PFSK-1 (cell line): ENCODE data around the gene GLYATL3.

Experiments used
- FOXP2 ChIP-seq: optimal IDR thresholded peaks from 2 replicates; pipeline ENCODE3; 2011; ENCODE audit warnings: borderline replicate concordance, control low read depth, inconsistent platforms; ENCODE audit not compliant: insufficient read depth; ENCODE audit errors: extremely low read length, extremely low read depth
- POLR2AphosphoS5 ChIP-seq: IDR thresholded peaks from 2 replicates; pipeline ENCODE4 v1.6.1; 2012; ENCODE audit warnings: low read depth, mild to moderate bottlenecking, control low read depth, low read length, moderate library complexity
- REST ChIP-seq, 2 experiments: IDR thresholded peaks; 2 replicates each; pipeline versions ENCODE4 v1.6.1 to v1.8.0; 2011 to 2012; ENCODE audit warnings: low read depth in 2 of 2, low read length in 2 of 2, control low read depth in 1 of 2, inconsistent platforms in 1 of 2, mild to moderate bottlenecking in 1 of 2, moderate library complexity in 1 of 2; ENCODE audit not compliant: insufficient read depth in 1 of 2
- SIN3A ChIP-seq: IDR thresholded peaks from 2 replicates; pipeline ENCODE4 v1.6.1; 2012; ENCODE audit warnings: mild to moderate bottlenecking, low read length, moderate library complexity, borderline replicate concordance; ENCODE audit not compliant: insufficient read depth
- TAF1 ChIP-seq: IDR thresholded peaks from 2 replicates; pipeline ENCODE4 v1.6.1; 2012; ENCODE audit warnings: low read length, control low read depth, borderline replicate concordance; ENCODE audit not compliant: insufficient read depth

GLYATL3 gene

DNA sequence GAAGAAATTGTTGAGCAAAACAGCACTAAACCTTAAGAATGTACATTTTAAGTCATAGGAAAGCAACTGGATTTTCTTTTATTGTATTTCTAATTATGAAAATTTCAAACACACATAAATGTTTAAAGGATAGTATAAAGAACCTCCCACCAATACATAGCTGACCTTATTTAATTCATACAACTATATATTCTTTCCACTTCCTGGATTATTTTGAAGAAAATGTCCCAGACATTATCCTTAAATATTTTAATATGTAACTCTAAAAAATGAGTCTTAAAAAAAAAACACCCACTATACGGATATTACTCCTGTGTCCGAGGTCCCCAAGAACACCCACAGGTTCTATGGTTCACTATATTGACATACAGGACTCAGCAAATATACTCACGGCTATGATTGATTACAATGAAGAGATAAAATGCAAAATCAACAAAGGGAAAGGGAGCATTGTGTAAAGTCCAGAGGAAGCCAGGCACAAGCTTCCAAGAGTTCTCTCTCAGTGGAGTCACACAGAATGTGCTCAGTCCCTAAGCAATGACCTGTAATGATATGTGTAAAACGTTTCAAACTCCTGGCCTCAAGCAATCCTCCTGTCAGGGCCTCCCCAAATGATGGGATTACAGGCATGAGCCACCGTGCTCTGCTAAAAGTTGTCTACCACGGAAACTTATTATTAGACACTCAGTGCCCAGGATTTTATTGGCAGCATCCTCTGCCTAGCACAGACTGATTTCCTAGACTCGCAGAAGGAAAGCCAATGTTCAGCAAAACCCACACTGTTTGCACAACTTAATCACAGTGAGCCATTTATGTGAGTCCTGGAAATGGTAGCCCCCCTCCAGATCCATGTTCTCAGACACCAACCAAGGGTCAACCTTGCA, 23.2 kb downstream of the GLYATL3 start:
- TF ChIP-seq FOXP2: no peak
- TF ChIP-seq SIN3A: no peak
- TF ChIP-seq POLR2AphosphoS5: no peak
- no peak for TF ChIP-seq TAF1
- TF ChIP-seq REST (IDR thresholded peaks at IDR 0.05; ENCODE audit: insufficient read depth in 1 of 2, low read depth in 2 of 2, low read length in 2 of 2): no peak

DNA sequence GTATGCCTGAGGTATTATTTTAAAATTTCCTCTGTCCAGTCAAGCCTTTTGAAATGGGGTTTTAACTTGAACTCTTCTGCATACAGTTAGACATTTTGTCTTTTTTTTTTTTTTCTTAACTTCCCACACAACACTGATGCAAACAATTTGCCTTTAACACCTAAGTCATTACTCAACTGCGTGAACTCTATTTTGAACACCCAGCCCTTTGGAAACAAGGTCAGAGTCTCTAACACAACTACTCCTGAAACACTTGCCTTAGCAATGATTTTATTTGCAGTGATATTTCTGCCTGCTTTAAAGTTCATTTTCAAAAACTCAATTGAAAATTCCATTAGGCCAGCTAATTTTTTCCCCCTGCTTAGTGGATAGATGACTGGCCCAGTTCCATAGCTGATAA, 24.2 kb downstream of the GLYATL3 start:
- no peak for TF ChIP-seq TAF1
- no peak for TF ChIP-seq REST (IDR thresholded peaks at IDR 0.05; ENCODE audit: insufficient read depth in 1 of 2, low read depth in 2 of 2, low read length in 2 of 2)
- TF ChIP-seq FOXP2: no peak
- no peak for TF ChIP-seq SIN3A
- TF ChIP-seq POLR2AphosphoS5: no peak

DNA sequence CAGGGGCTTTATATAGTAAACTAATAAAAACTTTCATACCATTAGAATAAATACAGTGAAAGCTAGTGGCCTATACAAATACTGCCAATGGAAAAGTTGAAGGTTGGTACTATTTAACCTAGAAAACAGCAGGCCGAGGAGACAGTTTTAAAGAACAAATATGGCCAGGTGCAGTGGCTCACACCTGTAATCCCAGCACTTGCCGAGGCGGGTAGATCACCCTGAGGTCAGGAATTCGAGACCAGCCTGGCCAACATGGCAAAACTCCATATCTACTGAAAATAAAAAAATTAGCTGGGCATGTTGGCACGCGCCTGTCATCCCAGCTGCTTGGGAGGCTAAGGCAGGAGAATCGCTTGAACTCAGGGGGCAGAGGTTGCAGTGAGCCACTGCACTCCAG, 24.8 kb downstream of the GLYATL3 start:
- no peak for TF ChIP-seq REST (IDR thresholded peaks at IDR 0.05; ENCODE audit: insufficient read depth in 1 of 2, low read depth in 2 of 2, low read length in 2 of 2)
- TF ChIP-seq FOXP2: no peak
- TF ChIP-seq POLR2AphosphoS5: no peak
- TF ChIP-seq SIN3A: no peak
- TF ChIP-seq TAF1: no peak

GRCh38 chr6:49526598-49526997, 26.9 kb downstream of the GLYATL3 start:
- TF ChIP-seq SIN3A (no peak), POLR2AphosphoS5 (no peak), REST (IDR thresholded peaks at IDR 0.05; ENCODE audit: insufficient read depth in 1 of 2, low read depth in 2 of 2, low read length in 2 of 2) (no peak), TAF1 (no peak), FOXP2 (no peak)
